CD4-positive, alpha-beta T cell (primary cell): ENCODE results near the gene CARM1. TPM values are rescaled to one million over a fixed set of nuclear protein-coding genes. Genes with fewer than 3 reads are reported as not detected.
"Not testable (repeated sequence)": the region's sequence is repeated elsewhere in the genome, so short reads cannot be mapped to it uniquely, and the experiment has no call there.

Source experiments
- ATAC-seq: fragments of 200-7000 bp; cut with Tn5 transposase; one replicate; pipeline ENCODE4 v1.10.0; 2022; ENCODE audit warnings: mild to moderate bottlenecking; ENCODE audit not compliant: poor library complexity
- CTCF ChIA-PET: fragments of 350-600 bp; sonication (Branson Sonifier 250); formaldehyde crosslinking; loops from one replicate; lab custom pipeline; 2021; ENCODE audit warnings: antibody characterized with exemption, inconsistent platforms; lab: Charles Lee
- POLR2A ChIA-PET: fragments of 350-600 bp; sonication (Branson Sonifier 250); formaldehyde crosslinking; loops from one replicate; lab custom pipeline; 2021; ENCODE audit warnings: antibody characterized with exemption, inconsistent platforms; lab: Charles Lee
- DNase-seq, 14 experiments: peaks; one replicate each; pipeline ENCODE4 v3.0.0-alpha.2; 2013 to 2020; ENCODE audit warnings: mixed read lengths in 2 of 14
- H3K27ac ChIP-seq, 2 donors: one replicate each; pipeline versions ENCODE4 v1.5.1 to v1.7.0; 2013; ENCODE audit warnings: low read length in 2 of 2, low read depth in 1 of 2, mild to moderate bottlenecking in 1 of 2
- H3K27me3 ChIP-seq, 2 experiments: 1 replicate in 1 of 2; 2 replicates in 1 of 2; pipeline versions ENCODE4 v1.6.1 to v1.7.0; 2013; ENCODE audit warnings: low read length in 2 of 2, control low read depth in 1 of 2, mild to moderate bottlenecking in 1 of 2, moderate library complexity in 1 of 2; ENCODE audit not compliant: insufficient read depth in 2 of 2, control insufficient read depth in 1 of 2
- H3K36me3 ChIP-seq: one replicate; pipeline ENCODE4 v1.6.1; 2013; ENCODE audit warnings: low read length, control low read depth; ENCODE audit not compliant: insufficient read depth
- H3K4me1 ChIP-seq: one replicate; pipeline ENCODE4 v1.6.1; 2013; ENCODE audit warnings: low read length, control low read depth; ENCODE audit not compliant: insufficient read depth
- H3K4me3 ChIP-seq: one replicate; pipeline ENCODE4 v1.5.1; 2013; ENCODE audit warnings: mild to moderate bottlenecking, low read length, moderate library complexity
- H3K9me3 ChIP-seq, 2 experiments: 1 replicate in 1 of 2; 2 replicates in 1 of 2; pipeline versions ENCODE4 v1.6.1 to v1.7.0; 2013; ENCODE audit warnings: low read length in 2 of 2, mild to moderate bottlenecking in 2 of 2, control low read depth in 1 of 2, moderate library complexity in 1 of 2; ENCODE audit not compliant: control insufficient read depth in 1 of 2, insufficient read depth in 1 of 2
- H3K27ac Mint-ChIP-seq: one replicate; pipeline ENCODE4 v1.8.0; 2020; ENCODE audit warnings: mixed read lengths
- H3K27me3 Mint-ChIP-seq: one replicate; pipeline ENCODE4 v1.8.0; 2021; ENCODE audit warnings: mixed read lengths
- H3K36me3 Mint-ChIP-seq: one replicate; pipeline ENCODE4 v1.8.0; 2021; ENCODE audit warnings: low read depth, mixed read lengths
- H3K4me1 Mint-ChIP-seq: one replicate; pipeline ENCODE4 v1.8.0; 2021; ENCODE audit warnings: low read depth, mixed read lengths
- H3K4me3 Mint-ChIP-seq: one replicate; pipeline ENCODE4 v1.8.0; 2020; ENCODE audit warnings: mild to moderate bottlenecking, mixed read lengths
- H3K9me3 Mint-ChIP-seq: one replicate; pipeline ENCODE4 v1.8.0; 2020; ENCODE audit warnings: mixed read lengths
- CTCF ChIP-seq: fragments of 200-600 bp; IDR thresholded peaks from one replicate; pipeline ENCODE4 v1.8.0; 2022; ENCODE audit warnings: antibody characterized with exemption, mild to moderate bottlenecking
- intact Hi-C, 2 experiments: fragments of 100-400 bp; cut with DNase I in 1 of 2; cut with micrococcal nuclease in 1 of 2; formaldehyde crosslinking; loops; one replicate each; pipeline versions ENCODE4 v1.15.1 to v1.9.0; 2023 to 2025; cut with DNase I, micrococcal nuclease
- total RNA-seq, 174 experiments: library from RNA in 2 of 174; stranded (reverse) in 2 of 174; gene quantifications; one replicate each; pipeline ENCODE4 v1.2.3 and lab custom pipeline; 2021 to 2026

The CARM1 gene
- total RNA-seq, 2 experiments from 2014 or later: 17.5 to 18.0 TPM

GRCh38 chr19:10836479-10837330, 34.6 kb upstream of the CARM1 start:
- Mint-ChIP-seq H3K4me1 (peaks cover 15% of the 10 kb centered on the region), H3K27me3 (no peaks in the 10 kb centered on the region), H3K27ac (peak overlapping the region; percentile 100), H3K36me3 (peaks cover 32% of the 10 kb centered on the region), H3K9me3 (peaks cover 7% of the 10 kb centered on the region), H3K4me3 (peak overlapping the region; percentile 98)
- POLR2A ChIA-PET: interaction anchor here (0.6 to 2.8 kb wide), 22 partner anchors 14 to 587 kb away, joined by 3 to 39 read pairs (median 4); partner anchors contain the start of genes CARM1, CDC37, DNM2 and KRI1
- ATAC-seq (peak; percentile 36), DNase-seq (peak in 11 of 14 experiments; percentile 64 to 92 (median 79))
- Histone ChIP-seq H3K27me3 (no peaks in the 10 kb centered on the region), H3K36me3 (peaks cover 11% of the 10 kb centered on the region), H3K4me3 (peak overlapping the region; percentile 71), H3K4me1 (peaks cover 21% of the 10 kb centered on the region), H3K9me3 (peaks cover 0 to 11% of the 10 kb centered on the region in 2 experiments), H3K27ac (peak overlapping the region; percentile 96)
- TF ChIP-seq CTCF: no peak
- intact Hi-C loops: loop anchor here in 1 of 2 experiments (1.0 to 2.0 kb wide), 3 partner anchors 28 to 182 kb away; partner anchors contain the start of gene ILF3
- CTCF ChIA-PET: interaction anchor here (0.6 to 4.1 kb wide), 5 partner anchors 18 to 192 kb away, joined by 3 to 29 read pairs (median 4); partner anchors contain the start of genes CARM1 and DNM2

- not testable (repeated sequence) for H3K27ac Mint-ChIP-seq
- H3K36me3 Mint-ChIP-seq: peaks cover 25% of the 10 kb centered on the region
These were observed 33.7 kb upstream of the CARM1 start for GRCh38 chr19:10837649-10838048.

GRCh38 chr19:10838377-10838776, 33.0 kb upstream of the CARM1 start:
- POLR2A ChIA-PET: no interaction called here
- peaks cover 19% of the 10 kb centered on the region for H3K36me3 Mint-ChIP-seq
- Histone ChIP-seq H3K9me3 (peaks cover 0 to 15% of the 10 kb centered on the region in 2 experiments), H3K36me3 (no peaks in the 10 kb centered on the region), H3K4me1 (peaks cover 21% of the 10 kb centered on the region), H3K27ac (no peak overlapping the region), H3K4me3 (no peak overlapping the region), H3K27me3 (no peaks in the 10 kb centered on the region)
- no peak overlapping the region for H3K27ac Mint-ChIP-seq
- no peak for ATAC-seq
- no peak for DNase-seq
- no peak for TF ChIP-seq CTCF
- no peaks in the 10 kb centered on the region for H3K27me3 Mint-ChIP-seq
- intact Hi-C loops: no loop called here
- peaks cover 15% of the 10 kb centered on the region for H3K4me1 Mint-ChIP-seq
- peaks cover 7% of the 10 kb centered on the region for H3K9me3 Mint-ChIP-seq
- H3K4me3 Mint-ChIP-seq: no peak overlapping the region
- CTCF ChIA-PET: interaction anchor here (4.1 kb wide), 1 partner anchor 26 kb away, joined by 29 read pairs; no protein-coding TSS in a partner anchor

More at GRCh38 chr19:10837649-10838048, 33.7 kb upstream of the CARM1 start:
- H3K4me3 Mint-ChIP-seq: peak overlapping the region; percentile 25
- peaks cover 15% of the 10 kb centered on the region for H3K4me1 Mint-ChIP-seq
- ChIA-PET POLR2A (interaction anchor here (2.7 to 2.8 kb wide), 2 partner anchors 27 to 120 kb away, joined by 23 to 39 read pairs; partner anchors contain the start of gene DNM2), CTCF (interaction anchor here (1.5 to 4.1 kb wide), 2 partner anchors 27 to 193 kb away, joined by 3 to 29 read pairs; no protein-coding TSS in a partner anchor)
- Histone ChIP-seq H3K9me3 (peaks cover 0 to 13% of the 10 kb centered on the region in 2 experiments), H3K4me1 (peaks cover 21% of the 10 kb centered on the region)
- H3K36me3 ChIP-seq, ATAC-seq, H3K27me3 ChIP-seq, H3K27ac ChIP-seq, H3K9me3 Mint-ChIP-seq, H3K4me3 ChIP-seq, H3K27me3 Mint-ChIP-seq: not testable (repeated sequence)
- intact Hi-C loops: loop anchor here in 1 of 2 experiments (2.0 kb wide), 2 partner anchors 27 to 183 kb away; partner anchors contain the start of gene ILF3
- peak in 1 of 14 experiments; percentile 24 for DNase-seq
